GM18907 (cell line): ENCODE measurements around the gene KRT81.

Source experiments
- ATAC-seq: cut with Tn5 transposase; IDR thresholded peaks from one replicate; pipeline ENCODE4 v1.9.1; 2021; ENCODE audit warnings: mild to moderate bottlenecking, moderate library complexity; ENCODE audit not compliant: unreplicated experiment

The KRT81 gene

DNA sequence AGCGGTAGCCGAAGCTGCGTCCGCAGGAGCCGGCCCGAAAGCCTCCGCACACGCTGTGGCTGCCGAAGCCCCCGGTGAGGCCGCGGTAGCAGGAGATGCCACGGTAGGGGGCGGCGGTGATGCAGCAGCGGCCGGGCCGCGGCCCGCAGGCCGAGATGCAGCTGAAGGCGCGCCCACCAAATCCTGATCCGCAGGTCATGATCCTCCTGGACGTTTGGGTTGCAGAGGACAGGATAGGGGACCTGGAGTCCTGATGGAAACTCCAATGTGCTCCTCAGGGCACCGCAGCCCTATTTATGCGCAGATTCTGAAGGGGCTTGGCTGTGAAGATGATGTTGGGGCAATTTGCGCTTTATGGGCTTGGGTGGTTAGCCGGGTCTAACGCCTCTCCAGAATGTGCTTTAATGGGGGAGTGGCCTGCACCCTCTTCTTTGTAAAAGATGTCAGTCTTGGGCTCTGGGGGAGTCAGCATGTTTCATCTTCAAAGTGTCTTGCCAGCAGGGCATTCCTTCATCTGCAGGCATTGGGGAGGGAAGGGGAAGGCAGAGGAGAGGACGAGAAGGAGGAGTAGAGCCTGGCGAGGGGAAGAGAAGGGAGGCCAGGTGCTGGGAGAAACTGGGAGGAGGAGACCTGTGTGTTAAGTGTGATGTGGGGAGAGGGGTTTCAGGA, at the start of gene KRT81:
Gene KRT81 (minus strand): TSS at position 268 of the 669 bp plus-strand sequence. CDS start 69 bp downstream, at position 199.
- ATAC-seq = no peak

DNA sequence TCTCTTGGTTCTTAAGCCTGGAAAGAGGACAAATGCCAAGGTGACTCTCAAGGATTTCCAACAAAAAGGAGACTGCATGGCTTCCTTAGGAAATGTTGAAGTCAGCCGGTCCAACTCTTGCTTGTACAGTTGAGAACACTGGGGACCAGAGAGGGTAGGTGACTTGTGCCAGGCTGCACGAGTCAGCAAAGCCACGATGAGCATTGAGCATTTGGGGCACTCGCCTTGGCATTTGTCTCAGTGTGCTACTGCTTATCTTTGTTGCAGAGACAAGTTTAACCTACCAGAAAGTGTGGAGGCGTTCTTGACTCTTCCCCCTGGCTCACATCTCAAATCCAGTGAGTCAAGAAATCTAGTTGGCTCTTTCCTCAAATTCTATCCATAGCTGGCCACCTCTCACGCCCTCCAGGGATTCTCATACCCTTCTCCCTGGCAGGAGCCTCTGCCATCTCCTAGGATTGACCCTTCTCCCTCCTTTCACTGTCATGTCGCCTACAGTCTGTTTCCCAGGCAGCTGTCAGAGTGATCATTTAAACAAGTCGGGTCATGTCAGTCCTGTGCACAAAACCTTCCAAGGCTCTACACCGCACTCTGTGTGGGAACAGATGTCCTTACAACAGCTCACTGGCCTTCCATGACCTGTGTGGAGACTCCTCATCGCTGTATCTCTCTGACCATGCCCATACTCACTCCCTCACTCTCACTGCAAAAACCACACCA, 47.1 kb upstream of the KRT81 start:
- ATAC-seq = no peak

DNA sequence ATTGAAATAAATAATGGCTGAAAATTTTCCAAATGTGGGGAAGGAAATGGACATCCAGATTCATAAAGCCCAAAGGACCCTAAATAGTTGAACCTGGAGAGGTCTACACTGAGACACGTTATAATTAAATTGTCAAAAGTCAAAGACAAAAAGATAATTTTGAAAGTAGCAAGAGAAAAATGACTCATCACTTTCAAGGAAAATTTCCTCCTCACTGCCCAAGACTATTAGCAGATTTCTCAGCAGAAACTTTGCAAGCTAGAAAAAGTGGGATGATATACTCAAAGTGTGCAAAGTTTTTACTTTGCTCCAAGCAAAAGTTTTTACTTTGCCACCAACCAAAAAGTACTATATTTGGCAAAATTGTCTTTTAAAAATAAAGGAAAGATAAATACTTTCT, 45.7 kb upstream of the KRT81 start:
- ATAC-seq = no peak

DNA sequence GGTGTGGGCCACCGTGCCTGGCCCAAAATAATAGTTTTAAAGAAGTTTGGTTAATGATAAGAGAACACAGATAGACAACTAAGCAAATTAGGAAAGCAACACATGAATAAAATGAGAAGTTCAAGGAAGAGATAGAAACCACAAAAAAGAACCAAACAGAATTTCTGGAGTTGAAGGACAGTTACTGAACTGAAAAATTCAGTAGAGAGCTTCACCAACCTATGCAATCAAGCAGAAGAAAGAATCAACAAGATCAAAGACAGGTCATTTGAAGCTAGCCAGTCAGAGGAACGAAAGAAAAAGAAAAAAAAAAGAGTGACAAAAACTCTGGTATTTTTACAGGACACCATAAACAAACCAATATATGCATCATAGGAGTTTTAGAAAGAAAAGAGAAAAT, 45.3 kb upstream of the KRT81 start:
- ATAC-seq = no peak

DNA sequence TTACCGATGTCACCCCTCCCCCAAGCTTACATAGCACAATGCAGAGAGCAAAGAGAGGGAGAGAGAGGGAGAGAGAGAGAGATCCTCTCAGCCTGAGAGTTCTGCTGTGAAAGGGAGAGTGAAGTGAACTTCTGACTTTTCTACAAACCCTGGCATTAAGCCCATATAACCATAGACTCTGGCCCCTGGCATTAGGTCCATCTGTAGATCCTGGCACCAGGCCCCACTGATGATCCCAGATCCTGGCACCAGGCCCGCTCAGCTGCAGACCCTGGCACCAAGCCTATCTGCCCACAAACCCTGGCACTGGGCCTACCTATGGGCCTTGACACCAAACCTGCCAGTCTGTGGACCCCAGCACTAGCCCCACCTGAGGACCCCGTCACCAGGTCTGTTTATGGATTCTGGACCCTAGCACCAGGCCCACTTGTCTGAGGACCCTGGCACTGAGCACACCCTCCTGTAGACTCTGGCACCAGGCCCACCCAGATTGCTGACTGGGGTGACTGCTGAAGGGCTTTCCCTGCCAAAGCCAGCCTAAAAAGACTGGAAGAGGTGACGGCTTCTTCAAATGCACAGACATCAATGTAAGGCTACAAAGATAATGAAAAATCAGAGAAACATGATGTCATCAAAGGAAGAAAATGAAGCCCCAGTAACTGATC, 44.4 kb upstream of the KRT81 start:
- no peak for ATAC-seq

DNA sequence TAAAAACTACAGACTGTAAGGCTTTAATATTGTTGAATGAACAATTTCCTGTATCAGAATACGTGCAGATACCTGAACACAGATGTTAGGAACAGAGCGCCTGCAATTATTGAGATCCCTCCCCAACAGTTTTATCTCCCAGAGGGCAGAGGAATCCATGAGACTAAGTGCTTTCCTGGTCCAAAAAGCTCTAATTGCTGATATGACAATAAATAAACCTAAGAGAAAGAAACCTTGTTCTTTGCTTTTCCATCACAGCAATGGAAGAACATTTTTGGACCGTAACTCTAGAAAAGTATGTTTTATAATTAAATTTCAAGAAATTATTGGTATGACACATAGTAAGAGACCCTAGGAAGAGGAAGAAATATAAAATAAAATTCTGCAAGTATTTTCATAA, 42.9 kb upstream of the KRT81 start:
- no peak for ATAC-seq

DNA sequence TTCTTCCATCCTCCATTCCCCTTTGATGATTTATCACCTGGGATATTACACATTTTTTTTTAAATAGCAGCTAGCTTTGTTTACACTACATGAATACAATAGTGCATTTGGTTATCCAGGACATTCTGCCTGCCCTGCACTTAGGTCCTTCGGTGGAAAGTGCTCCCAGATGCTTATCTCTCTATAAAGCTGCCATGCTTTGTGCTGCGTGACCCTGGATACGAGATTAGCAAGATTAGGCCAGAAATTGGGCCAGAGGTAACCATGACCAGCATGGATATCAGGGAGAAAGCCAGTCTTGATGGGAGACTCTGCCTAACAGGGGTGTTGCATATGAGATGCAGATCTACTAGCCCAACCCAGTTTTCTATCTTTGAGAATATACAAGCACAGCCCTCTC, 42.0 kb upstream of the KRT81 start:
- no peak for ATAC-seq

DNA sequence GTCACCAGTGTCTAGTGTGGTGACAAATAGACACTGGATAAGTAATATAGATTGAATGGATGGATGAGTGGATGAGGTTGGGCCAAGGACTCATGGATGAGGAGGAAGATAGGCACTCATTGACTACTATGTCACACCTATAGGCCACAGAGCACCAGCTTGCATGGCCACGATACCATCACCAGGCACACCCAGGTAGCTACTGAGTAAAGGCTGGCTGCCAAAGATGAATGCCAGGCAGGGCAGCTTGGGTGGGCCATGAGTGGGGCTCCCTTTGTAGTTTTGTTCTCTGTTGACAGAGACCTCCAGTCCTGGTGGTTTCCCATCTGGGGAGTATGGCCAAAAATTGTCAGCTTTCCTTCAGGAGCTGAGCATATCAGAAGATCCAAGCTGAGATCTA, 41.0 kb upstream of the KRT81 start:
- ATAC-seq = no peak

DNA sequence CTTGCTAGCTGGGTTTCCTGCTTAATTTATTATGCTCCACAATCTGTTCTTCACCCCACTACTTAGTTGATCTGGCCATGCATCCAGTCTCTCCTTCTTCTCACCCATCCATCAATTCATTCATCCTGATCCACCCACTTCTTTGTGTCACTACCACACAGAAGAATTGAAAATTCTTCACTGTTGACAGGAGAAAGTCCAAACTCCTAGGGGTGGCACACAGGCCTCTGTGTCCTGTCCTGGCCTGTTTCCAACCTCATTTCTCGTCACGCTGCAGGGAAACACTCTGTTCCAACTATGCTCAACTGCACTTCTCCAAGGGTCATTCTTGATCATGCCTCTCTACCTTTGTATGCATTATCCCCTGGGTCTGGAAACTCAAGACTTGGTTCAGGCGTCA, 40.5 kb upstream of the KRT81 start:
- no peak for ATAC-seq

DNA sequence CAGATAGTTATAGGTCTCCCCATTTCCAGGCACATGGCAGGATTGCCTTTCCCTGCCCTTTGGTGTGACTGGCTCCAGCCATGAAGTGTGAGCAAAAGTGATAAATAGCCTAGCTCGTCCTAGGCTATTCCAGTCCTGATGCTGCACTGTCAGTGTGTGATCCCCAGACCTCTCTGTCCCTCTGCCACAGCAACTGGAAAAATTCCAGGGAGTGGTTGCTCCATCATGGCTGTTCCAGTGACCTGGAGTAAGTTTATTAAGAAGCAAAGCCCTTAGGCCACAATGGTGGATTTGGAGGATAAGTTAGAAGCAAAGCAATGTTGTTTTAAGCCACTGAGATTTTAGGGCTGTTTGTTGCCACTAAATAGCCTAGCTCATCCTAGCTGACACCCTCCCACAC, 39.7 kb upstream of the KRT81 start:
- no peak for ATAC-seq

DNA sequence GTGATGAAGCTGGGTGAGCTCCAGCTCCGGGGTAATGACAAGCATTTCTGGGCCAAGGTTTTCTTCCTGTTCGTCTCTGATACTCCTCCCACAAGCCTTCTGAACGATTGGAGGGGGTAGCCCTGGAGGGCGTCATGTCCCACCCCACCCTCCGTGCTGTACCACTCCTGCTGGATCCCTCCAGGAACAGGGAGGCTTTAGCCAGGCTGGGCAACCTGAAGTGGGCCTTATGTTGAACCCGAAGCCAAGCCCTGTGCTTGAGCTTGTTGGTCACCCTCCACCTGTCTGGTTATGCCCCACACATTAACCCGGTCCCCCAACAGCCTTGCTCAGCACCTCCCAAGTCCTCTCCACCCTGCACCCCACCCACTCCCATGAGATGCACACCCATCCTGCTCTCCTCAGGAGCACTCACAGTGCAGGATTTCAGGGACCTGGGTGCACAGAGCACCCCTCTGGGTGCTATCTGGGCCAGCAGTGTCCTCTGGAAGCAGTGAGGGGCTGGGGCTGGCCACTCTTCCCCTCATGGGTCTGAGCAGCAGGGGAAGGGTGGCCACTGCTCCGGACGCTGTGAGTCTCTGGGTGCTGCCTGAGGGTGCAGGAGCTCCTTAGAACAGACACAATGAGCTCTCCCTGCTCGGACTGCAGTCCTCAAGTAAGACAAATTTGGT, 36.6 kb upstream of the KRT81 start:
- ATAC-seq = peak; percentile 22

DNA sequence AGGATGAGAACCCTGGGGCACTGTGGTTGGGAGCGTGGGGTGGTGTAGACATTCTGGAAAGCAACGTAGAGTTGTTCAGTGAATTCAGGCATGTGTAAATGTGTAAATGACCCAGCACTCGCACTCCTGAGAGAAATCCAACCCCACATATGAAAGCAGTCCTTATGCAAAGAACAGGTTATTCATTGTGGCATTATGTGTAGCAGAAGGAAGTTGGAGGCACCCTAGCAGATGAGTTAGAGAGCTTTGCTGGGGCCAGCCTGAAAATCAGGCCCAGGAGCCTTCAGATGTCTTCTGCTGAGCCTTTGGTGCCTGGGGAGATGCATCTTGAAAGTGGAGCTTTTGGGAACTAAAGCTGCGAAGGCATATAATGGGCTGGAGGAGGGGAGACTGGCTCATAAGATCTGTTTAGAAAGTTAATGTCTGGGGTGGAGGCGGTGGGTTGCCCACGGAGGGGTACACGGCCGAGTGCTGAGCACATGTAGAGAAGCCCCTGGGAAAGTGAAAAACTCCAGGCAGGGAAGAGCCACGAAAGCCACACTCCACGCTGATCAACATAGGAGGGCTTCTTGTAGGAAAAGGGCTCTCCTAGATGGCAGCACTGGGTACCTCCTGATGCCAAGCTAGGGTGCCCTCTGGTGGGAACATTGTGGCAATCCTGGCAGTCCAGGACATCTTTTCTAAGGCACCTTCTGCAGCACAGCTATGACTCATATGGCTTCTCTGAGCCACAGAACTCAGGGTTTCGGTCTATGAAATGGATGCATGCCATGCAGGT, 35.9 kb upstream of the KRT81 start:
- ATAC-seq = peak; percentile 90

DNA sequence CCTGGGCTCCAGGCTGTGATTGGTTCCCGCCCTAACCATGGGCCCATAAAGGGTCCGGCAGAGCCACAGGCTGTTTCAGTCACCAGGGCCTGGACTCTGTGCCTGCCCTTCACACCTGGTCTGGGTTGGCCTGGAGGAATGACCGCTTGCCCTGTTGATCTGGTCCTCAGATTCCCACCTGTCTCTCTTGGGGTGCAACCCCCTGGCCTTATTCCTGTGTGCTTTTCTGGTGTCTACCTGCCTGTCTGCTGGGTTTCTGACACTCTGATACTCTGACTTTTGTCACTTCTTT, 32.8 kb upstream of the KRT81 start:
- no peak for ATAC-seq

DNA sequence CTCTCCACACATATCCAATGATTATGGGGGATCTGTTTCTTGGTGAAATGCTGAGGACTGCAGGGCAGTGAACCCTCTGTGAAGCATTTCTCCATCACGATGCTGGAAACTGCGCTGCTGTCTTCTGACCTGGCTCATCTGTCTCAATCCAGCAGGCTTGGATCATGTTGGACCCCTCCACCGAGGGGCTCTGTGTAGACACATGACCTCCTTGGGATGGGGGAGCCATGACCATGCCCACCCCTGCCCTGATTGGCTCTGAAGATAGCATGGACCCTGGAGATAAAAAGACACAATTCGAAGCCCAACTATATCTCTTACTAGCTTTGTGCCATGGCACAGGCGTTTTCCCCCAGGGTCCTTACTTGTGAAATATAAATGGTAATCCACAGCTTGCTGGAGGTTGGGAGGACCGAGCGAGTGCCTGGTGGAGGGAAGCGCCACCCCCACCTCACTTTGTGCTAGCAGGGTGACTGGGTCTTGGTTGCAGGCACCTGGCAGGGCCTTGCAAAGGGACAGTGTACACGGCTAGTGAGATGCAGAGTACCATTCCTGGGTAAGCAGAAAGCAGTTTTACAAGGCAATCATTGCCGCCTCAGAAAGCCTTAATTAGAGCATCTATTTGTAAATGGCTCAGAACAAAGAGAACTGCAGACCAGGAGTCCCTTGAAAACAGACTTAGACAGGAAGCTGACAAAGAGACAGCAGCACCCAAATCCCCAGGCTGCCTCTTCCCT, 32.2 kb upstream of the KRT81 start:
- ATAC-seq = no peak

DNA sequence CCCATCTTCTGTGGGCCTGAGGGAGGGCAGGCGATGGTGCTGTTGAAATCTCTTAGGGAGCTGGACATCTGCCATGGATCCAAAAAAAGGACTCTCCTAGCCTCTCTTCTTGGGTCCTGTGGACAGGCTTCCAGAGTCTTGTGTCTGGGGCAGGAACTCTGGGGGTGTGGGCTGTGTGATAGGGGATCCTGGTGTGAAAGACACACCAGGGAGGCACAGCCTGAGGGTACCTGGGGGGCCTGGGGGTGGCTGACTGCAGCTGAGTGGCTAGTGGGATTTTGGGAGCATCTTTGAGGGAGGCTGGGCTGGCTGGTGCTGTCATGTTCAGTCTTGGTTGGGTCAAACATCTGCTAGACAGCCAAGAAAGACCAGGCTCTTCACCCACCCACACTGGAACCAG, 31.7 kb upstream of the KRT81 start:
- ATAC-seq = no peak

DNA sequence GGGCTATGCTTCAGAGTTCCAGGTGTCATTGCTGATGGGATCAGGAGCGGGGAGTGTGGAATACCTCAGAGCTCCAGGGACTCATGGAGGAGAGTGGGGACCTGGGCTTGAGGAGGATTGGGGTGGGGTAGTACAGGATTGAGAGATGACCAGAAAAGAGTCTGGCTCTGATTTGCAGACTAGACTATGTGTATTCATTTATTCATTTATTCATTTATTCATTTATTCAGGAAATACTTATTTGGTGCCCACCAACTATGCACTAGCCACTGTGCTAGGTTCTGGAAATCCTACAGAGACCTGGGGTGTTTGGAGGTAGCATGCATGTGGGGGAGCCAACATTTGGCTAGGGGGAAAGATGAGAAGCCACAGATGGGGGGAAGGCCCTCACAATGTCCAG, 30.7 kb upstream of the KRT81 start:
- no peak for ATAC-seq

DNA sequence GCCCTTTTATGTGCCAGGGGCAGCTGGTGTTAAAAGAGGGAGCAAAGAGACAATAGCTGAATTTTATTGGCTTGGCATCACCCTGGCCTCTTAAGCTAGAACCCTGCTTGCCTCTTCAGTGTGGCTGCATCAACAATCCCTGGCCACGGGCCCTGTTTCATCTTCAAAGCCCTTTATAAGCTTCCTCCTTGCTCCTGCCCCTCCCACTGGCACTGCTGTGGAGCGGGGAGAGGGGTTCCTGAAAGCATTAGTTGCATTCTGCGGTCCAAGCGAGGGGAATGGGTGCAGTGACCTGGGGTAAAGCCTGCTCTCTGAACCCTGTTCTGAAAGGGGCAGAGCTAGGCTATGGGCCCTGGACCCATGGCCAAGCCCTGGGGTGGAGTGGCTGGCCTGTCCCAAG, 30.1 kb upstream of the KRT81 start:
- no peak for ATAC-seq

DNA sequence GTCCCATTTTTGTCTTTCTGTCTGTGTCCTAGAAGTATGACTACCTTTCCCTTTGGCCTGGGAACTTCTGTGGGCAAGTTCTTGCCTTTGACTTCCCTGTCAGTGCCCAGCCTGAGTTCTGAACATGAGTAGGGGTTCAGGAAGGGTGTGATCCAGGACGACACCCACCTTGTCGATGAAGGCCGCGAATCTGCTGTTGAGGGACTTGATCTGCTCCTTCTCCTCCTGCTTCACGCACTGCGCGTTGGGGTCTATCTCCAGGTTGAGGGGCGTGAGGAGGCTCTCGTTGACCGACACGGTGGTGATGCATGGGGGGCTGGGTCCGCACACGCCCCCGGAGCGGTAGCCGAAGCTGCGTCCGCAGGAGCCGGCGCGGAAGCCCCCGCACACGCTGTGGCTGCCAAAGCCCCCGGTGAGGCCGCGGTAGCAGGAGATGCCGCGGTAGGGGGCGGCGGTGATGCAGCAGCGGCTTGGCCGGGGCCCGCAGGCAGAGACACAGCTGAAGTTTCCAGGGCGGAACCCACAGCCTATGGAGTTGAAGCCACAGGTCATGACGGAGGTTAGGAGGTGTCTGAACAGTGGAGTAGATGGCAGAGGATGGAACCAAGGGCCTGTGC, 29.6 kb upstream of the KRT81 start, which contains the start of gene KRT83:
Gene KRT83 (minus strand): TSS at position 615 of the 617 bp plus-strand sequence. CDS start 63 bp downstream, at position 552.
- ATAC-seq = no peak

DNA sequence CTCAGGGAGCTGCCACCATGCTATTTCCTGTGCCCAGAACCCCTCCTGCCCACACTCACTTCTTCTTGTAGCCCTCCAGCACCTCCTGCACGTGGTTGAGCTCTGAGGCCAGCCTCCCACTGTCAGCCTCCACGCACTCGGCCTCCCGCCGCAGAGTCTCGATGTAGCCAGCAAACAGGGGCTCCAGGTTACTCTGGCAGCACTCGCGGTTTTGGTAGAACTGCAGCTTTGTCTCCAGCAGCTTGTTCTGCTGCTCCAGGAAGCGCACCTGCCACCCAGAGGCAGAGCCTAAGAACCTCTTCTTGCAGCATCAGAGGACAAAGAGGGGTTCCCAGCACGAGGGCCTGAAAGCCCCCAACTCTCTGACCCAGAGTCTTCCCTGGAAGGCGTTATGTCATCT, 27.8 kb upstream of the KRT81 start:
- no peak for ATAC-seq
